Liver (tissue), 9 donors: ENCODE measurements around the gene APBB3. TPM values are rescaled to one million over a fixed set of nuclear protein-coding genes. Genes with fewer than 3 reads are reported as not detected.
A peak's percentile ranks its signal among the peaks of the same experiment; 100 is the strongest.

Experiments used
- DNase-seq: peaks from one replicate; pipeline ENCODE4 v3.0.0-alpha.2; 2017; ENCODE audit warnings: low spot score
- H3K27ac ChIP-seq, 2 donors: one replicate each; pipeline ENCODE4 v1.7.0; 2013; ENCODE audit warnings: inconsistent platforms in 2 of 2, low read length in 2 of 2, control low read depth in 1 of 2, low read depth in 1 of 2, mild to moderate bottlenecking in 1 of 2
- H3K27me3 ChIP-seq, 4 donors: one replicate each; pipeline versions ENCODE4 v1.6.1 to v1.7.0; 2013; ENCODE audit warnings: low read length in 3 of 4, inconsistent platforms in 1 of 4, mild to moderate bottlenecking in 1 of 4, moderate library complexity in 1 of 4; ENCODE audit not compliant: control insufficient read depth in 4 of 4, insufficient read depth in 4 of 4
- H3K36me3 ChIP-seq, 4 donors: one replicate each; pipeline versions ENCODE4 v1.6.1 to v1.7.0; 2013; ENCODE audit warnings: low read length in 3 of 4, mild to moderate bottlenecking in 3 of 4, low read depth in 1 of 4, moderate library complexity in 1 of 4; ENCODE audit not compliant: control insufficient read depth in 4 of 4, insufficient read depth in 3 of 4
- H3K4me1 ChIP-seq, 4 donors: one replicate each; pipeline versions ENCODE4 v1.6.1 to v1.7.0; 2013; ENCODE audit warnings: low read length in 3 of 4, mild to moderate bottlenecking in 3 of 4, moderate library complexity in 1 of 4; ENCODE audit not compliant: control insufficient read depth in 4 of 4, insufficient read depth in 4 of 4
- H3K4me3 ChIP-seq, 3 donors: one replicate each; pipeline versions ENCODE4 v1.6.1 to v1.7.0; 2013; ENCODE audit warnings: low read length in 3 of 3, control low read depth in 1 of 3, low read depth in 1 of 3, mild to moderate bottlenecking in 1 of 3
- H3K9ac ChIP-seq, 2 donors: one replicate each; pipeline ENCODE4 v1.7.0; 2013; ENCODE audit warnings: low read length in 2 of 2, mild to moderate bottlenecking in 2 of 2, moderate library complexity in 2 of 2, control low read depth in 1 of 2, low read depth in 1 of 2
- H3K9me3 ChIP-seq, 4 donors: one replicate each; pipeline versions ENCODE4 v1.6.1 to v1.7.0; 2013; ENCODE audit warnings: low read length in 3 of 4; ENCODE audit not compliant: control insufficient read depth in 4 of 4
- EGR1 ChIP-seq, 2 donors: IDR thresholded peaks; 2 replicates each; pipeline ENCODE4 v1.6.1; 2016 to 2018; ENCODE audit warnings: antibody characterized with exemption in 2 of 2, low read depth in 2 of 2
- FOXA1 ChIP-seq: IDR thresholded peaks from 2 replicates; pipeline ENCODE4 v1.6.1; 2016; ENCODE audit warnings: antibody characterized with exemption
- FOXA2 ChIP-seq: IDR thresholded peaks from 2 replicates; pipeline ENCODE4 v1.6.1; 2016; ENCODE audit warnings: antibody characterized with exemption
- GABPA ChIP-seq, 2 donors: IDR thresholded peaks in 1 of 2; conservative IDR thresholded peaks in 1 of 2; 2 replicates each; pipeline ENCODE4 v1.6.1; 2016; ENCODE audit warnings: antibody characterized with exemption in 2 of 2, mild to moderate bottlenecking in 1 of 2, moderate library complexity in 1 of 2
- HNF4A ChIP-seq, 2 donors: conservative IDR thresholded peaks; 2 replicates each; pipeline ENCODE4 v1.6.1; 2016; ENCODE audit warnings: antibody characterized with exemption in 2 of 2, mild to moderate bottlenecking in 2 of 2
- HNF4G ChIP-seq: IDR thresholded peaks from 2 replicates; pipeline ENCODE4 v1.6.1; 2016; ENCODE audit warnings: antibody characterized with exemption
- JUND ChIP-seq, 2 donors: IDR thresholded peaks; 2 replicates each; pipeline ENCODE4 v1.6.1; 2016; ENCODE audit warnings: antibody characterized with exemption in 2 of 2
- MAX ChIP-seq: IDR thresholded peaks from 2 replicates; pipeline ENCODE4 v1.6.1; 2016; ENCODE audit warnings: antibody characterized with exemption
- NR2F2 ChIP-seq: IDR thresholded peaks from 2 replicates; pipeline ENCODE4 v1.6.1; 2016; ENCODE audit warnings: antibody characterized with exemption
- RAD21 ChIP-seq, 2 donors: IDR thresholded peaks; 2 replicates each; pipeline ENCODE4 v1.6.1; 2016; ENCODE audit warnings: antibody characterized with exemption in 2 of 2, mild to moderate bottlenecking in 2 of 2
- RXRA ChIP-seq, 2 donors: IDR thresholded peaks; 2 replicates each; pipeline ENCODE4 v1.6.1; 2017 to 2018; ENCODE audit warnings: antibody characterized with exemption in 2 of 2, mild to moderate bottlenecking in 1 of 2
- SP1 ChIP-seq: IDR thresholded peaks from 2 replicates; pipeline ENCODE4 v1.6.1; 2018; ENCODE audit warnings: antibody characterized with exemption, mild to moderate bottlenecking
- TAF1 ChIP-seq: conservative IDR thresholded peaks from 2 replicates; pipeline ENCODE4 v1.6.1; 2016; ENCODE audit warnings: antibody characterized with exemption, mild to moderate bottlenecking
- YY1 ChIP-seq: IDR thresholded peaks from 2 replicates; pipeline ENCODE4 v1.6.1; 2016; ENCODE audit warnings: antibody characterized with exemption, mild to moderate bottlenecking
- ZBTB33 ChIP-seq: IDR thresholded peaks from 2 replicates; pipeline ENCODE4 v1.6.1; 2016; ENCODE audit warnings: antibody characterized with exemption
- WGBS: extraction: QIAGEN DNeasy Blood & Tissue Kit; methylation state at CpG from one replicate; pipeline ENCODE4 v1.1.7; 2013; 5-methylcytosine and 5-hydroxymethylcytosine counted together
- polyA plus RNA-seq, 2 donors: library from polyadenylated mRNA; stranded (reverse) in 1 of 2; unstranded in 1 of 2; fragments of 200-250 nt in 1 of 2; fragments of >200 nt in 1 of 2; fragmentation: Nextera tagmentation in 1 of 2; extraction: Ambion mirVana in 1 of 2; gene quantifications; one replicate each; pipeline versions ENCODE4 v1.2.1 to v1.2.3, GENCODE V29; 2013 to 2015
- total RNA-seq, 2 donors: library from RNA; depleted of rRNA; stranded (reverse); fragments of >200 nt; gene quantifications; one replicate each; pipeline ENCODE4 v1.2.3, GENCODE V29; 2014
- TF ChIP-seq, protein P1 (sequence below): IDR thresholded peaks from 2 replicates; pipeline ENCODE4 v1.6.1; 2016; ENCODE audit warnings: antibody characterized with exemption
- TF ChIP-seq, protein P2 (sequence below): fragments of 150-350 bp; IDR thresholded peaks from 2 replicates; pipeline ENCODE4 v1.5.1; 2017; ENCODE audit warnings: improper control_type of control experiment, low read depth, low read length; ENCODE audit not compliant: missing input control
- TF ChIP-seq, protein P3 (sequence below): IDR thresholded peaks from 2 replicates; pipeline ENCODE4 v1.6.1; 2016; ENCODE audit warnings: antibody characterized with exemption, mild to moderate bottlenecking
- donor health status: healthy.
- donor health status: healthy.
- donor health status: healthy.
- donor health status: healthy.
- donor health status: healthy.

Gene APBB3
- total and polyA plus RNA-seq, 4 donors = 4.6 to 40.5 (median 19.6) TPM

- 14% methylated on average over 3 of the region's 3 CpGs for WGBS
- no peaks in the 10 kb centered on the region for H3K9me3 ChIP-seq
- no peak for DNase-seq
- H3K9ac ChIP-seq = no peak overlapping the region
- TF ChIP-seq JUND (IDR thresholded peaks at IDR 0.05) = peak; percentile 29 to 79
- TF ChIP-seq YY1 = peak; percentile 92
- peak; percentile 20 for TF ChIP-seq HNF4G
- no peak for TF ChIP-seq TAF1
- TF ChIP-seq HNF4A (conservative IDR thresholded peaks at IDR 0.05) = peak; percentile 77 to 81
- peak; percentile 98 for TF ChIP-seq RXRA (IDR thresholded peaks at IDR 0.05)
- TF ChIP-seq, protein P1, sequence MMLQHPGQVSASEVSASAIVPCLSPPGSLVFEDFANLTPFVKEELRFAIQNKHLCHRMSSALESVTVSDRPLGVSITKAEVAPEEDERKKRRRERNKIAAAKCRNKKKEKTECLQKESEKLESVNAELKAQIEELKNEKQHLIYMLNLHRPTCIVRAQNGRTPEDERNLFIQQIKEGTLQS = peak; percentile 92
- TF ChIP-seq ZBTB33 = peak; percentile 81
- TF ChIP-seq NR2F2 = peak; percentile 98
- TF ChIP-seq, protein P2, sequence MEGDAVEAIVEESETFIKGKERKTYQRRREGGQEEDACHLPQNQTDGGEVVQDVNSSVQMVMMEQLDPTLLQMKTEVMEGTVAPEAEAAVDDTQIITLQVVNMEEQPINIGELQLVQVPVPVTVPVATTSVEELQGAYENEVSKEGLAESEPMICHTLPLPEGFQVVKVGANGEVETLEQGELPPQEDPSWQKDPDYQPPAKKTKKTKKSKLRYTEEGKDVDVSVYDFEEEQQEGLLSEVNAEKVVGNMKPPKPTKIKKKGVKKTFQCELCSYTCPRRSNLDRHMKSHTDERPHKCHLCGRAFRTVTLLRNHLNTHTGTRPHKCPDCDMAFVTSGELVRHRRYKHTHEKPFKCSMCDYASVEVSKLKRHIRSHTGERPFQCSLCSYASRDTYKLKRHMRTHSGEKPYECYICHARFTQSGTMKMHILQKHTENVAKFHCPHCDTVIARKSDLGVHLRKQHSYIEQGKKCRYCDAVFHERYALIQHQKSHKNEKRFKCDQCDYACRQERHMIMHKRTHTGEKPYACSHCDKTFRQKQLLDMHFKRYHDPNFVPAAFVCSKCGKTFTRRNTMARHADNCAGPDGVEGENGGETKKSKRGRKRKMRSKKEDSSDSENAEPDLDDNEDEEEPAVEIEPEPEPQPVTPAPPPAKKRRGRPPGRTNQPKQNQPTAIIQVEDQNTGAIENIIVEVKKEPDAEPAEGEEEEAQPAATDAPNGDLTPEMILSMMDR = no peak
- peak; percentile 78 to 96 for TF ChIP-seq EGR1 (IDR thresholded peaks at IDR 0.05; ENCODE audit: low read depth in 2 of 2)
- peak in 1 of 2 donors; percentile 67 for TF ChIP-seq GABPA (IDR thresholded peaks at IDR 0.05 in 1 of 2, conservative IDR thresholded peaks at IDR 0.05 in 1 of 2)
- peak; percentile 53 to 68 for TF ChIP-seq RAD21 (IDR thresholded peaks at IDR 0.05)
- TF ChIP-seq SP1 = peak; percentile 88
- TF ChIP-seq FOXA2 = peak; percentile 75
- TF ChIP-seq, protein P3, sequence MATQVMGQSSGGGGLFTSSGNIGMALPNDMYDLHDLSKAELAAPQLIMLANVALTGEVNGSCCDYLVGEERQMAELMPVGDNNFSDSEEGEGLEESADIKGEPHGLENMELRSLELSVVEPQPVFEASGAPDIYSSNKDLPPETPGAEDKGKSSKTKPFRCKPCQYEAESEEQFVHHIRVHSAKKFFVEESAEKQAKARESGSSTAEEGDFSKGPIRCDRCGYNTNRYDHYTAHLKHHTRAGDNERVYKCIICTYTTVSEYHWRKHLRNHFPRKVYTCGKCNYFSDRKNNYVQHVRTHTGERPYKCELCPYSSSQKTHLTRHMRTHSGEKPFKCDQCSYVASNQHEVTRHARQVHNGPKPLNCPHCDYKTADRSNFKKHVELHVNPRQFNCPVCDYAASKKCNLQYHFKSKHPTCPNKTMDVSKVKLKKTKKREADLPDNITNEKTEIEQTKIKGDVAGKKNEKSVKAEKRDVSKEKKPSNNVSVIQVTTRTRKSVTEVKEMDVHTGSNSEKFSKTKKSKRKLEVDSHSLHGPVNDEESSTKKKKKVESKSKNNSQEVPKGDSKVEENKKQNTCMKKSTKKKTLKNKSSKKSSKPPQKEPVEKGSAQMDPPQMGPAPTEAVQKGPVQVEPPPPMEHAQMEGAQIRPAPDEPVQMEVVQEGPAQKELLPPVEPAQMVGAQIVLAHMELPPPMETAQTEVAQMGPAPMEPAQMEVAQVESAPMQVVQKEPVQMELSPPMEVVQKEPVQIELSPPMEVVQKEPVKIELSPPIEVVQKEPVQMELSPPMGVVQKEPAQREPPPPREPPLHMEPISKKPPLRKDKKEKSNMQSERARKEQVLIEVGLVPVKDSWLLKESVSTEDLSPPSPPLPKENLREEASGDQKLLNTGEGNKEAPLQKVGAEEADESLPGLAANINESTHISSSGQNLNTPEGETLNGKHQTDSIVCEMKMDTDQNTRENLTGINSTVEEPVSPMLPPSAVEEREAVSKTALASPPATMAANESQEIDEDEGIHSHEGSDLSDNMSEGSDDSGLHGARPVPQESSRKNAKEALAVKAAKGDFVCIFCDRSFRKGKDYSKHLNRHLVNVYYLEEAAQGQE = peak; percentile 68
- TF ChIP-seq FOXA1 = peak; percentile 34
- TF ChIP-seq MAX = peak; percentile 90
- H3K36me3 ChIP-seq = no peaks in the 10 kb centered on the region
- H3K4me1 ChIP-seq = peaks cover 14 to 47% (median 36%) of the 10 kb centered on the region in 4 donors
- no peak overlapping the region for H3K4me3 ChIP-seq
- no peaks in the 10 kb centered on the region for H3K27me3 ChIP-seq
- H3K27ac ChIP-seq = peak overlapping the region; percentile 69 to 76
These were observed 9.8 kb upstream of the APBB3 start for GRCh38 chr5:140574165-140574564.
